HG02943 (cell line): ENCODE data around the gene IDH1.
A peak's percentile ranks its signal among the peaks of the same experiment; 100 is the strongest.
"Not testable (repeated sequence)": the region's sequence is repeated elsewhere in the genome, so short reads cannot be mapped to it uniquely, and the experiment has no call there.

Source experiments
- ATAC-seq: cut with Tn5 transposase; IDR thresholded peaks from one replicate; pipeline ENCODE4 v1.9.1; 2021; ENCODE audit warnings: mild to moderate bottlenecking, low read depth, moderate library complexity; ENCODE audit not compliant: unreplicated experiment

The IDH1 gene

DNA sequence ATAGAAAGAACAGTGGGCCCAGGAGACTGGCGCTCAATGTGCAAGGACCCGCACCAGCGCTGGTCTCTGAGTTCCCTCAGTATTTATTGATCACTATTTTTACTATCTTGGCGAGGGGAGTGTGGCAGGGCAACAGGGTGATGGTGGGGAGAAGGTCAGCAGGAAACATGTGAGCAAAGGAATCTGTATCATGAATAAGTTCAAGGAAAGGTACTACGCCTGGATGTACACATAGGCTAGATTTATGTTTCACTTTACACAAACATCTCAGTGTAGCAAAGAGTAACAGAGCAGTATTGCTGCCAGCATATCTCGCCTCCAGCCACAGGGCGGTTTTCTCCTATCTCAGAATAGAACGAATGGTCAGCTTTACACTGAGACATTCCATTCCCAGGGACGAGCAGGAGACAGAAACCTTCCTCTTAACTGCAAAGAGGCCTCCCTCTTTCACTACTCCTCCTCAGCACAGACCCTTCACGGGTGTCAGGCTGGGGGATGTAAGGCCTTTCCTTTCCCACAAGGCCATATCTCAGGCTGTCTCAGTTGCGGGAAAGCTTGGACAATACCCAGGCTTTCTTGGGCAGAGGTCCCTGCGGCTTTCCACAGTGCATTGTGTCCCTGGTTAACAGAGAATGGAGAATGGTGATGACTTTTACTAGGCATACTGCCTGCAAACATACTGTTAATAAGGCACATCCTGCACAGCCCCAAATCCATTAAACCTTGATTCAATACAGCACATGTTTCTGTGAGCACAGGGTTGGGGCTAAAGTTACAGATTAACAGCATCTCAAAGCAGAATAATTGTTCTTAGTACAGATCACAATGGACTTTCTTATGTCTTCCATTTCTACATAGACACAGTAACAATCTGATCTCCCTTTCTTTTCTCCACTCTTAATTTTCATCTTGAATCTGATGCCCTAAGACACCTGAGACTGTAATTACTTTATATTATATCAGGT lies 2.3 kb upstream of the IDH1 start:
- not testable (repeated sequence) for ATAC-seq

DNA sequence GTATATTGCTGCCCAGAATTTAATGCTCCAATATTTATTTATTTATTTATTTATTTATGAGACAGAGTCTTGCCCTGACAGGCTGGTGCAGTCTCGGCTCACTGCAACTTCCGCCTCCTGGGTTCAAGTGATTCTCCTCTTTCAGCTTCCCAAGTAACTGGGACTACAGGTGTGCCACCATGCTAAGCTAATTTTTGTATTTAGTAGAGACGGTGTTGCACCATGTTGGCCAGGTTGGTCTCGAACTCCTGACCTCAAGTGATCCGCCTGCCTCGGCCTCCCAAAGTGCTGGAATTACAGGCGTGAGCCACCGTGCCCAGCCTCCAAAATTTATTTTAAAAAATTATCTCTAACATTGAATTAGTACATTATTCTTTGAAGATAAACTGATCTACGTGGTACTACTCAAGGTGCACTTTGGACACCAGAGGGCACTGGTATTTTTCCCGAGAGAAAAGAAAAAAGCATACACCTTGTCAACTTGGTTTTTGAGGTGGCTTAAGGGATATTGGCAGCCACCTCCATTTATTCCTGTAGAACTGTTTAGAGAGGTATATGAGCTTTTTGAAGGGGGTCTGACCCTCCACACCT lies 1.4 kb upstream of the IDH1 start:
- no peak for ATAC-seq

DNA sequence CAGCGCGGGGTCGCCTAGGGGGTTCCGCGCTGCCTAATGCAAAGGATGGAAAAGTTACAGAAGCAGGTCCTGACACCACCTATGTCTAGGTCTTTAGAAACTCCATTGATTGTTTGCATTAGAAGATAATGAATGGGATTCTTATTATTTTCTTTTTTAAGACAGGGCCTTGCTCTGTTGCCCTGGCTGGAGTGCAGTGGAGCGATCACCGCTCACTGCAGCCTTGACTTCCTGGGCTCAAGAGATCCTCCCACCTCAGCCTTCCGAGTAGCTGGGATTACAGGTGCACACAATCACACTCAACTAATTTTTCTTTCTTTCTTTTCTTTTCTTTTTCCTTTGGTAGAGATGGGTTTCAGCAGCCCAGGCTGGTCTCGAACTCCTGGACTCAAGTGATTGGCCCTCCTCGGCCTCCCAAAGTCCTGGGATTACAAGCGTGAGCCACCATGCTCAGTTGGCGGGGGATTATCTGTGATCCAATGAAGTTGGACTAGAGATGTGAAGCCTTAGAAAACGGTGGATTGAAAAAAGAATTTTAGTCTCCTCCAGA lies 761 bp upstream of the IDH1 start:
- peak; percentile 12 for ATAC-seq

DNA sequence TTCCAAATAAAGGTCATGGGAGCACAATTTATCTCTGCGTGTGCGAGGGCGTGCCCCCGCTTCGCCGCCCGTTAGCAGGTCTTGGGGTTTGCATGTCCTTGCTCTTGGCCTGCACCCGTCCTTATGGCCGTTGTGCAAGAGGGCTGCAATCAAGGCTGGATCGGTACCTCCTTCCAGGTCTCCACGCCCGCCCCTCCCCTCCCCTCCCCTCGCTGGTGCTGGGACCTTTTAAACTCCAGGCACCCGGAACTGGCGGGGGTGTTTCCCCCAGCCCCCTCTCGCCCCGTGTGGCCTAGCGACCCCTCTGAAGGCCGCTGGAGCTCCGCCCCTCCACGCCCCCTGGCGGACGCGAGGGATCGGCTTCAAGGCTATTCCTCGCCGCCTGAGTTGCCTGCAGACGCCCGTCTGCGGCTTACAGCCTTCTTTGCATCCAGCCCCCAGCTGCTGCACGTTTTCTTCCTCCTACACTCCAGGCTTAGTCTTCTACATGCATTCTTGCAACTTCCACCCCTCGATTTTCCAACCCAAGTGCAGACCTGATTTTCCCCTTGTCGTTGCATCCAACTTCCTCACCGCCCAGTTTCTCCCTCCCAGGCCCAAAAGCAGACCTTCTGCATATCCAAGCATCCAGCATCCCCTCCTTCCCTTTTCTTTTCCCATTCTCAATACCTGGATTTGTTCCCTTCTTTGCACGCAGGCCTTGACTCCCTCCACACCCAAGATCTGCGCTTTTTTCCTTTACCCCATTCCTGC lies 577 bp downstream of the IDH1 start:
- ATAC-seq: peak; percentile 71

DNA sequence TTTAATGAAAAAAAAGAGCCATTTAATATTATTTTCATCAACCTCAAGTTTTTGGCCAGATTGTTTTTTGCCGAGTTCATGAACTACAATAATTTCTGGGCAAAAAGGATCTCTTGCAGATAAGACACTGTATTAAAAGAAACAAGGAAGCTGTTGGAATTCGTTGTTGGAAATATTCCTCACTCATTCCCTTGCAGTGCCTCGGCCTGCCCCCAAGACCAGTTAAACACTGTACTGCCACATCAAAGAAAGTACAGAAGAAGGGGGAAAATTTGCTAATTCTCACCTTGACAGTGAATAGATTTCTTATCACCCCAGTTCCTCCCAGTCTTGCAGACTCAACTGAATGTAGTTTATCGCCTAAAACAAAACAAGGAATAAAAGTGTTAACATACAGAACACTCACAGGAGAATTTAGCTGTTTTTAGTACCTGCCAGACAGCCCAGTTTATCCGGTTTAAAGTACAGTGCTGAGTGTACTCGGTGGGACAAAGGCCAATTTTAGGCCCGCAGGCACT lies 1.2 kb downstream of the IDH1 start:
- ATAC-seq: no peak

DNA sequence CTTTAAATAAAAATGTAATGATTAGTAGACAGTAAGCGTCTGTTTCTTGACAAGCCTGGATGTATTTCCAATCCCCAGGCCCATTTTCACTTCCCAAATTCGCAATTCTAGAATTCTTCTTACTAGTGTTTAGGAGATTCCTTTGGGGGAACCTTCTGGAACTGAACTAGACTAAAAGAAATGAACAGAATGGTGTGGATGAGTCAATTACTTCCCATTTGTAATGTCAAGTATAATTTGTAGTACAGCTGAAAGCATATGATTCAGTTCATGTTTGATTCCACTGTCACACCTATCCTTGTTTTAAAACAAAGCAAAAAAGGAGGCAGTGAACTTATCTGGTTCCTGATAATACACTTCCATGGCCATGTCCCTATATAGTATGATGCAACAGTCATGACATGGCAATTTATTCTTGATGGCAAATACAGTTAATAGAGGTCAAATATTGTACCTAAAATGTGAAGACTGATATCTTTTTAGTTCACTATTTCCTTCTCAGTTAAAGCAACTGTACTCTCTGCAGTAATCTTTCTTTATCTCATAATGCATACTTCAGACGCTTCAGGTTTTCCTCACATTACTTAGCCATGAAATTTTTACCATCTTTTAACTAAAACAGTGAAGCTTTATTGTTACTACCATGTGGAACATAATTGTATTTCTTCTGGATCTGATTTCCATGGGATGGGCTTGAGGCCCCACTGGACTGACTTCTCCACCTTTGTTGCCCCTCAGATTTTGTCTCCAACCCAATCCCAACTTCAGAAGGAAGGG lies 2.0 kb downstream of the IDH1 start:
- no peak for ATAC-seq

DNA sequence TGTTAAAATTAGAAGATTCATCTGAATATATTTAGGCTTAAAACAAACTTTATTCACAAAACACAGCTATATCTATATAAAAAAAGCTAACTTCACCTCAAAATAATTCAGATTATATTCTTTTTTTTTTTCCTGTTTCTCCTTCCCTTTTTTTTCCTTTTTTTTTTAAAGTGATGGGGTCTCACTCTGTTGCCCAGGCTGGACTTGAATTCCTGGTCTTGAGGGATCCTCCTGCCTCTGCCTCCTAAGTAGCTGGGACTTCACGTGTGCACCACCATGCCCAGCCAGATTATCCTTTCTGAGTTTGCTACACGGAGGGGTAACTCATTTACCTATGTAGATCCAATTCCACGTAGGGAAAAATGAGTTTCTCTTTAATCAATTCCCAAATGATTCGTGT lies 3.8 kb downstream of the IDH1 start:
- no peak for ATAC-seq

DNA sequence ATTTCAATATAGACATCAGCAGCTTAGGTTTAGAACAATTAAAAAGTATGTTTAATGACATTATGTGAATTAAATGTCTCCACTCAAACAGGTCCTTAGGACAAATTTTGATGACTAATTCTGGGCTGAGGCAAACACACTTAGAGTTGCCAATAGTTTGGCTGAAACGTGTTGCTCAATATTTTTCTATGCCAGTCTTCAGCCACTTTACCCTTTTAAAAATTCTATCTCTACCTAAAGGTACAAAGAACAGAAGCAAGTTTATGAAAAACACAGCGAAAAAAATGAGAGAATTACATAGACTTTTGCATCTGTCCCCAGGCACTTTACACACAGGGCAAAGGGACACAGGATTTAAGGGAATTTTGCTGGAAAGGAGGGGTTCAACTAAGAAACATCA lies 4.5 kb downstream of the IDH1 start:
- ATAC-seq: no peak

DNA sequence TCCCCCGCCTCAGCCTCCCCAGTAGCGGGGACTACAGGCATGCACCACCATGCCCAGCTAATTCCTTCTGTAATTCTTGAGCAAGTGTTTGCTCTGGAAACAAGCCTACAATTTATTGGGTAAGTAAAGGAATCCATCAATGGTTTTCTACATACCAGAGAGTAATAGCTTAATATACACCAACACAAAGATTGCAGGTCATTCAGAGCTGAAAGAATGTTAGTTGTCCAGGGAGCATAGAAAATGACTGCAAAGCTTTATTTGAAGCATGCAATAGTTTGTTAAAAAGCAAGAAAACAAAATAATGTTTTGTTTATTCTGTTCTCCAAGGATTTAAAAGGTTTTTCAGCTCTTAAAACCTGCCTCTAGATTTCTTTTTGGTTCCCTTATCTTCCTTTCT lies 5.6 kb downstream of the IDH1 start:
- ATAC-seq: no peak

DNA sequence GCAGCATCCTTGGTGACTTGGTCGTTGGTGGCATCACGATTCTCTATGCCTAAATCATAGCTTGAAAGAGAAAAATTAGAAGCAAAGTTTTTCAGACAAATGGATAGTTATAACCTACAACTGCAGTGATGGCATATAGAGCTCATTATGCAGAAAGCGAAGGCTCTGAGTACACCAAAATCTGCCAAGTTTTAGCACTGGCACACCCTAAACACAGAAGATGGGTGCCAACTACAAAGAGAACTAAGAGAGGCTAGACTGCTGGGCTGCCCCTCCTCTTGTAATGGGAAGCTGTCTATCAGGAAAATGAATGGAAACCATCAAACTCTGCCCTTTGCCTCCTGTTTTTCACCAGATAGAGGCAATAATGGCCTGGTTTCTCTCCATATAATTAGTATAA lies 6.3 kb downstream of the IDH1 start:
- ATAC-seq: no peak

DNA sequence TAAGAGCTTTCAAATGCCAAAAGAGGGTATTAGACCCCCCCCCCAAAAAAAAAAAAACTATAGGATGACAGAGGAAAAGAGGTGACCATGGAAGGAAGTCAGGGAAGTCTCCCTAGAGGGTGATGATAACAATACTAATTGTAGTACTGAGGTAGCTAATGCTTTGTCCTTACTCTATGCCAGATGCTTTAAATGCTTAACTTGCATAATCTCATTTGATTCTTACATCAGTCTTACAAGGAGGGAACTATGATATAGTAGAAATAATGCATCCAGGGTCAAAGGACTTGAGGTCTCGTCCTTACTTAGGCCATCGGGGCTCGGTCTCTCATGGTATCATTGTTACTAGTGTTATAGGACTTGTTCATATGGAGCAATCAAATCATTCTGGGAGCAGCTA lies 9.1 kb downstream of the IDH1 start:
- no peak for ATAC-seq

DNA sequence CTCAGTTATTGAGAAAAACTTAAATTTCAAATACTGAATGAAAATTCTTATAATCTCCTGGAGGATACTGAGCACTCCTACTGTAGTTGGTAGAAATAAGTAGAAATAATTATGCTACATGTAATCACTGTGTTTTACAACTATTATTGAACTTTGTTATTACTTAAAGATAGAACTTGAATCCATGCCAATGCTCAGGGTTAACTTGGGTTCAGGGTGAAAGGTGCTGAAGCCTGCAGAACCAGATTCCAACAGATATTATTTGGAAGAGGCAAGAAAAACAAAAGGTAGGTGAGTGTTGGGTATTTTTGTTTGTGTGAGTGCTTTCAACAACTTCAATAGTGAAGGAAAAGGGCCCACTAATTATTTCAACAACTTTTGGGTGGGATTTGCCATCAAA lies 10.4 kb downstream of the IDH1 start:
- ATAC-seq: no peak

DNA sequence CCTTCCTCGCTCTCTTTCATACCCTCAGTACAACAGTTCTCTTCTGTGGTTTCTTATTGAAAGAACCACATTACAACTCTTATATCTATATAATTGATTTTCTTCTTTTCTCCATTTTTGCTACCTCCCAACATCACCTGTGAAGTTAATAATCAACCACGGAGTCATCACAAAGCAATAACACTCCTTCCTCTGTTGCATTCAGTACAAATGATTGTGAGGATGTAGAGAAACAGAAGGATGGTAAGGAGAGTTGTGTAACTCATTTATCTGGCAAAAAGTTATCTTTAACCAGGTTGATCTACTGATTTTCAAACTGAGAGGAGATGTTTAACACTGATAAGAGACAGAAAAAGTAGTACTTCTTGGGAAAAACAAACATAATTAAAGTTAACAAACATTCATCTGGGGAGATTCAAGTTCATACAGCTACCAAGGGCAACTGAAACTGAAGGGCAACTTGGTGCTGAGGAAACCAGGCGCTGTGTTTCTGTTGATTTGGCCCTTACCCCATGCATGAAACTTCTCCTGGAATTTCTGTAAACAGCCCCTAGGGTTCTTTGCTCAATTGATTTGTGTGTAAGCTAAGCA lies 14.2 kb downstream of the IDH1 start:
- no peak for ATAC-seq

DNA sequence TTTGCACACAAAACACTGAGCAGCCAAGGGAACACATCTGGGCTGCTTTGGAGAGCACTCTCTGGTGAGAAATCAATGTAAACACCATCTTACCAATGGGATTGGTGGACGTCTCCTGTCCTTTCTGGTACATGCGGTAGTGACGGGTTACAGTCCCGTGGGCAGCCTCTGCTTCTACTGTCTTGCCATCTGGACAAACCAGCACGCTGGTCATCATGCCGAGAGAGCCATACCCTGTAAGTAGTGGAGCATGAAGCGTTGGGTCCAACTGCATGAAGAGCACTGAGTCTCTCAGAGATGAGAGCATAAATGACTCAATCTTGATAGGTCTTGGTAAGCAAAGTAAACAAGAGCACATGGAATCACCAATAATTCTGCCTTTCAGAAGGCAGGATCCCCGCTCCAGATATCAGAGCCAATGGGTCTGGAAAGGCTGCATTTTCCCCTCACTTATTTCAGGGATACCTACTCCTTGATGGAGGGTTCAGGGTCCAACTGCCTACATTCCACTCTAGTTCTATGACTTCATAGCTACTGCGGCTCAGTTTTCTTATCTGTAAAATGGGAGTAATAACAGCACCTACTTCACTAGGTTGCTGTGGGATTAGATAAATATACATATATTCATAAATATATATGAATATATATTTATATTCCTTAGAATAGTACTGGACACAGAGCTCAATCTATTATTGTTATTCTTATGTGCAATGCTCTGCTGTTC lies 14.9 kb downstream of the IDH1 start:
- ATAC-seq: no peak

DNA sequence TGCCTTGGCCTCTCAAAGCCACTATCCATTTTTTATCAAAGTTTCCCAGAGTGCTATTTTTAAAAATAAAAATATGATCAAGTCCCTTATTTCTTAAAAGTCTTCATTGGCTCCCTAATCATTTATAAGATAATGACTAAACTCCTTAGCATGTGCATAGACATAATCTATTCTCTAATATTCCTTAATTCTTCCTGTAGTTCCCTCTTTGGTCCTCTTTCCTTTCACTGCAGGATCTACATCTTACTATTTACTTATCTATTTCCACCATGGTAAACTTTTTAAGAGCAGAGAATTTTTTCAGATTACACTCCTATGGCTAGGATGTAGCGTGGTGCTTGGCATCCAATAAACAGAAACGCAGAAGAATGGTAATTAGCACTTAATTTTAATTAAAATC lies 19.0 kb downstream of the IDH1 start:
- no peak for ATAC-seq

DNA sequence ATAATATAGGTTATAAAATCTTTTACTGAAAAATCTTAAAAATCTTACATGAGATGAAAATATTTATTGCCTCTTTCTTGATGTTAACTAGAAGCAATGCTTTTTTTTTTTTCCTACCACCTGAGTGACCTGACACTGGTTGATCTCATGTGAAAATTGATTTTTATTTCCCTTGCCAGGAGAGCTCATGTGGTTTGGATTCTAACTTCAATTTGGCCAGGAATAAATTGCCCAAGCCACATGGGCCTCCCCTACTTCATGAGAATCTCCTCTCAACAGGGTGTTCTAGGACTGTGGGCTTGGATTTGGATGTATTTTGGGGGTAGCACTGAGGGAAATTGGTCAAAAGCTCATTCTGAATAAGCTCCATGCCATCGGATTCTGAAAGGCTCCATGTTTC lies 20.1 kb downstream of the IDH1 start:
- ATAC-seq: no peak

DNA sequence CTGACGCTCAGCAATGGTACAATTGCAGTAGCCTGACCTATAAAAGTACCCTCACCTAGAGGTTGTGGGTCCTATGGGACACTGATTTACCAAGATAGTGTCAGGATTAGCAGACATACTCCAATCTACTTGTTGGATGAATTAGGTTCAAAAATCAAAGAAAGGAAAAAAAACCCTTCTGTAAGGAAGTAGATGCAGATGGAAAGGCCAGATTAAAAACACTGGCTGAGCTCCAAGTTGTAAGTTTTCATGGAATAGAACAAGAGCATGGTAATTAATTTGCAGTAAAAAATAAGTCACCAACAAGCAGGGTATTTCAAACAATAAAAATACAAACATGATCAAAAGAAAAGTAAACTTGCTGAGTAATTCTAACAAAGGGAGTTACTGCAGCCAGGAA lies 26.4 kb downstream of the IDH1 start:
- no peak for ATAC-seq

DNA sequence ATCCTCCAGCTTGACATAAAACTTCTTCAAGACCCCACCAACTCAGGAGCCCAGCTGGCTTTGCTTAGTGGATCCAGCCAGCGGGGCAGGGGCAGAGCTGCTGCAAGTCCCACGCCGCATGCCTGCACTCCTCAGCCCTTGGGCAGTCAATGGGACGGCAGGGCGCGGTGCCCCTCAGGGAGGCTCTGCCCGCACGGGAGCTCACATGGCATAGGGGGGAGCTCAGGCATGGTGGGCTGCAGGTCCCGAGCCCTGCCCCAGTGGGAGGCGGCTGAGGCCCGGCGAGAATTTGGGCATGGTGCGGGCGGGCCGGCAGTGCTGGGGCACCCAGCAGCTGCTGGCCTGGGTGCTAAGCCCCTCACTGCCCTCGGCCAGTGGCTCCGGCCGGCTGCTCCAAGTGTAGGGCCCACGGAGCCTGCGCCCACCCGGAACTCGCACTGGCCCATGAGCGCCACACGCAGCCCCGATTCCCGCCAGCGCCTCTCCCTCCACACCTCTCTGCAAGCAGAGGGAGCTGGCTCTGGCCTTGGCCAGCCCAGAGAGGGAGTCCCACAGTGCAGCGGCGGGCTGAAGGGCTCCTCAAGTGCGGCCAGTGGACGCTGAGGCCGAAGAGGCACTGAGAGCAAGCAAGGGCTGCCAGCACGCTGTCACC lies 27.2 kb downstream of the IDH1 start:
- ATAC-seq: no peak

DNA sequence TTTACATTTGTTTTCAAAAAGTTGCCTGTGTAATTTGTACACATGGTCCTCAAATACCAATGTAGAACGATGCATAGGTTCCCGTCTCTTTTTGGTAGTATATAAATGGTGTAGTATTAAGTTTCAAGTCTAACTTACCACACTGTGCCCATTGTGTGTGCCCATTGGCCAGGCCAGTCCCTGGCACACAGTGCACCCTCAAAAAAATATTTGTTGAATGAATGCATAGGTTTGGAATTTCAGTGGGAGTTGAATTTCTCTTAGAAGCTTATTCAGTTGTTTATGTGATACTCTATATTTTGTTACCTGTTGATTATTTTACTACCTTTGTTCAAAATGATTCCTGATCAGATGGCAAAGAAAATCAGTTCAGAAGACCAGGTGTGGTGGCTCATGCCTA lies 30.1 kb downstream of the IDH1 start:
- no peak for ATAC-seq
